ENCODE data around the gene GRHL1.

GRHL1 gene

GRCh38 chr2:10042301-10043161 lies 91.0 kb downstream of the GRHL1 start:
- DNase-seq (ENCODE audit: low read depth) = peak; percentile 33

GRCh38 chr2:10043256-10043905 lies 91.9 kb downstream of the GRHL1 start, which contains the start of gene KLF11:
KLF11 (plus strand) TSS chr2:10043550; CDS start chr2:10043717, 167 bp downstream.
- peak; percentile 75 for DNase-seq (ENCODE audit: low read depth)

DNA sequence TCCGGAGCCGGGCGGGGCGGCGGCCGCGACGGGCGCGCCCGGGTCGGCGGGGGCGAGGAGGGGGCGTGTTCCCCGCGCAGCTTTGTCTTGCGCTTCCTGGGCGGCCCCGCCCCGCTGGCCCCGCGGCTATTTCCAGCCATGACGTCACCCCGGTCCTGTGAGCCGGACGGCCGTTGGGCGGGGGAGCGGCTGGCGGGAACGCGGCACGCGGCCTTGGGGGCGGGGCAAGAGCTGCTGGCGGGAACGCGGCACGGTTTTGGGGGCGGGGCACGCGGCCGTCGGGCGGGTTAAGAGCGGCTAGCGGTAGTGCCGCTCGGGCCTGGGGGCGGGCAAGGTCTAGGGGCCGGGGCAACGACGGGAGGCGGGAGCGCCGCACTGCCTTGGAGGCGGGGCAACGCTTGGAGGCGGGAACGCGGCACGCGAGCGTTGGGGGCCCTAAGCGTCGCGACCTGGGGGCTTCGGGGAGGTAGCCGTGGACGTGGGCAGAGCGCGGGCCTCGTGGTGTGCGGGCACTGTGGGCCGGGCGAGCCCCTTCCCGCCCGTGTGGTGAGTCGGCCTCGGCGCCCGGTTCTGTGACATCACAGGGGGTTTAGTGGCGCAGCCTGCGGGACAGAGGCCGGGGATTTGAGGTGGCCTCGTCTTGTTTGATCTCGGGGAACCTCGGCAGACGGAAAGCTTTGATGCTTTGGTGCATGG lies 92.6 kb downstream of the GRHL1 start:
- peak; percentile 88 for DNase-seq (ENCODE audit: low read depth)

GRCh38 chr2:10045561-10046355 lies 94.3 kb downstream of the GRHL1 start:
- DNase-seq (ENCODE audit: low read depth) = no peak

DNA sequence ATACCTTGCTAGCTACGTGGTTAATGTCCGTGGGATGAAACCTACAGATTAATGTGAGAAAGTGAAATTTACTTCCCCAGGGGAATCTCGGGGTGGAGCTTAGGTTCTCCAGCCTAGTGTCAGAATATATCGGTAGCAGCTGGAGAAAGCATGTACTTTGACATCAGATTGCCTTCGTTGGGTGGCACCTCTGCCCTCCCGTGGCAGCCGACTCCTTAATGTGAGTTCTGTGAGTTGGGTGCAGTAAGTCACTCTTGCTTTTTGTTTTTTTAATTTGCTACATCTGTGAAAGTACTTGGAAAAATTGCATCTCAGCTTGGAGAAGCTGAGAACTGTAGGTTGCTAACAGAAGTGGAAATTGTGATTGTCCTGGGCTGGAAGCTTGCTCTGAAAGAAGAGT lies 95.4 kb downstream of the GRHL1 start:
- no peak for DNase-seq (ENCODE audit: low read depth)

DNA sequence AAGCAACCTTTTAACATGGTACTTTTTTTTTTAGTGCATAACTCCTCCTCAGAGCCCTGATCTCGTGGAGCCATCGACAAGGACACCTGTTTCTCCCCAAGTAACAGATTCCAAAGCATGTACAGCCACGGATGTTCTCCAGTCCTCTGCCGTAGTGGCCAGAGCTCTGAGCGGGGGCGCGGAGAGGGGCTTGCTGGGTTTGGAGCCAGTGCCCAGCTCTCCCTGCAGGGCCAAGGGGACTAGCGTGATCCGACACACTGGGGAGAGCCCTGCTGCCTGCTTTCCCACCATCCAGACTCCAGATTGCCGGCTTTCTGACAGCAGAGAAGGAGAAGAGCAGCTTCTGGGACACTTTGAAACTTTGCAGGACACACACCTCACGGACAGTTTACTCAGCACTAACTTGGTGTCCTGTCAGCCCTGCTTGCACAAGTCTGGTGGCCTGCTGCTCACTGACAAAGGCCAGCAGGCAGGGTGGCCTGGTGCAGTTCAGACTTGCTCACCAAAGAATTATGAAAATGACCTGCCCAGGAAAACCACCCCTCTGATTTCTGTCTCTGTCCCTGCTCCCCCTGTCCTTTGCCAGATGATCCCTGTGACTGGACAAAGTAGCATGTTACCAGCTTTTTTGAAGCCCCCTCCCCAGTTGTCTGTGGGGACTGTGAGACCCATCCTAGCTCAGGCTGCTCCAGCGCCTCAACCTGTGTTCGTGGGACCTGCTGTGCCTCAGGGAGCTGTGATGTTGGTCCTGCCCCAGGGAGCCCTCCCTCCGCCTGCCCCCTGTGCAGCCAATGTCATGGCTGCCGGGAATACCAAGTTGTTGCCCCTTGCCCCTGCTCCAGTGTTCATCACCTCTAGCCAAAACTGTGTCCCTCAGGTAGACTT lies 96.4 kb downstream of the GRHL1 start:
- DNase-seq (ENCODE audit: low read depth) = no peak

- peak; percentile 47 for DNase-seq (ENCODE audit: low read depth)
Measured at GRCh38 chr2:10048501-10049171, 97.1 kb downstream of the GRHL1 start.
